ENCODE data around the gene MAML3.

DNA sequence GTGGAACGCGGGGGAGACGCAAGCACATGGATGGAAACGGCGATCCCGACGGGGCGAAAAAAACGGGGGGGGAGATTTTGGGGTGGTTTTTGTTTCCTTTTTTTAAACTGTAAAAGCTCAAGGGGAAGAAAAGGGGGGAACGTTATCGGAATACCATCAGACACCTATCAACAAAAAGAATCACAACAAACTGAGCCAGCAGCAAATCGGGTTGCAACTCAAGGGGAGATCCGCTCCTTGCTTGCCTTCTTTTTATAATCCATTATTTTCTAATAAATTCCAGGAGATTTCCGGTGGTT is 616 bp downstream of the MAML3 start:
- no peak for TF ChIP-seq CTCF (IDR thresholded peaks at IDR 0.05)
- TF ChIP-seq POLR2A (IDR thresholded peaks at IDR 0.05) = no peak
- no peak for TF ChIP-seq EP300 (IDR thresholded peaks at IDR 0.05)
